HTR-8/SVneo (cell line): Measurements from ENCODE around the gene EXOC6.

Experiments
- DNase-seq: peaks from one replicate; pipeline ENCODE4 v3.0.0; 2011; ENCODE audit warnings: low spot score, mixed read lengths; ENCODE audit not compliant: insufficient read length
- FAIRE-seq: peaks from 2 replicates; lab custom pipeline; 2011; peaks lifted over from hg19 to GRCh38; lab: Jason Lieb, UNC

The EXOC6 gene

GRCh38 chr10:93072713-93073538 is 224.6 kb downstream of the EXOC6 start:
- FAIRE-seq, result no peak
- DNase-seq, result no peak

GRCh38 chr10:93073539-93074146 is 225.3 kb downstream of the EXOC6 start, which contains the start of gene CYP26A1:
TSS of gene CYP26A1 (plus strand) at chr10:93073893. CDS start at chr10:93073935, 42 bp downstream.
- DNase-seq, result no peak
- no peak for FAIRE-seq

GRCh38 chr10:93074147-93074596 is 225.9 kb downstream of the EXOC6 start:
- peak; percentile 63 for FAIRE-seq
- no peak for DNase-seq

- DNase-seq (no peak), FAIRE-seq (no peak)
Observed at GRCh38 chr10:93074597-93075368, 226.5 kb downstream of the EXOC6 start.

GRCh38 chr10:93075369-93076221 is 227.3 kb downstream of the EXOC6 start:
- DNase-seq, result no peak
- FAIRE-seq, result no peak

- DNase-seq (no peak), FAIRE-seq (no peak)
Observed at GRCh38 chr10:93076871-93077270, 228.6 kb downstream of the EXOC6 start.

GRCh38 chr10:93077860-93078337 is 229.6 kb downstream of the EXOC6 start:
- no peak for FAIRE-seq

GRCh38 chr10:93079663-93080349 is 231.5 kb downstream of the EXOC6 start:
- DNase-seq, result no peak
- no peak for FAIRE-seq

More at GRCh38 chr10:93077860-93078337, 229.6 kb downstream of the EXOC6 start:
- no peak for DNase-seq

GRCh38 chr10:93080350-93081046 is 232.2 kb downstream of the EXOC6 start:
- DNase-seq (peak; percentile 78), FAIRE-seq (no peak)

GRCh38 chr10:93081318-93081717 is 233.0 kb downstream of the EXOC6 start:
- FAIRE-seq (no peak), DNase-seq (no peak)

- no peak for DNase-seq
- FAIRE-seq, result no peak
Observed at GRCh38 chr10:93081834-93082233, 233.5 kb downstream of the EXOC6 start.

- no peak for DNase-seq
- no peak for FAIRE-seq
Observed at GRCh38 chr10:93083743-93084539, 235.6 kb downstream of the EXOC6 start.

GRCh38 chr10:93085272-93085859 is 237.0 kb downstream of the EXOC6 start:
- FAIRE-seq, result no peak

GRCh38 chr10:93086289-93086688 is 238.0 kb downstream of the EXOC6 start:
- FAIRE-seq (no peak), DNase-seq (no peak)

More at GRCh38 chr10:93085272-93085859, 237.0 kb downstream of the EXOC6 start:
- no peak for DNase-seq

GRCh38 chr10:93087846-93088245 is 239.5 kb downstream of the EXOC6 start:
- no peak for FAIRE-seq
- no peak for DNase-seq

GRCh38 chr10:93088466-93088865 is 240.1 kb downstream of the EXOC6 start:
- FAIRE-seq (no peak), DNase-seq (no peak)

GRCh38 chr10:93090619-93091018 is 242.3 kb downstream of the EXOC6 start:
- FAIRE-seq (no peak), DNase-seq (no peak)
